Measurements from ENCODE around the gene NR5A2.

The NR5A2 gene

DNA sequence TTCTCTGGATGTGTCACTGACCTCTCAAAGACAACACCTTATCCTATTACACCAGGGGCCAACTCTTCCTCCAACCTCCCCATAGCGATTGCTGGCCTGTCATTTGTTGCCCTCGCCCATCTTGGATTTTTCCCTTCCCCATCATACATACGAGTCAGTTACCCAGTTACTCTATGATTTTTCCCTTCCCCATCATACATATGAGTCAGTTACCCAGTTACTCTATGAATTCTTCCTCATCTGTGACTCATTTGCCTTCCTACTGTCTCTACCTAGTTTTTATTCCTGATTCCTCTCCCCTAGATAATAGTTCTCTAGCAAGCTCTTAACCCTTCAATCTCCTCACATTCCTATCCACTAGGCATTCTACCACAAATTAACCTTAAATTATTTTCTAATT is 178.8 kb downstream of the NR5A2 start:
- DNase-seq (ENCODE audit: low read depth), result no peak

DNA sequence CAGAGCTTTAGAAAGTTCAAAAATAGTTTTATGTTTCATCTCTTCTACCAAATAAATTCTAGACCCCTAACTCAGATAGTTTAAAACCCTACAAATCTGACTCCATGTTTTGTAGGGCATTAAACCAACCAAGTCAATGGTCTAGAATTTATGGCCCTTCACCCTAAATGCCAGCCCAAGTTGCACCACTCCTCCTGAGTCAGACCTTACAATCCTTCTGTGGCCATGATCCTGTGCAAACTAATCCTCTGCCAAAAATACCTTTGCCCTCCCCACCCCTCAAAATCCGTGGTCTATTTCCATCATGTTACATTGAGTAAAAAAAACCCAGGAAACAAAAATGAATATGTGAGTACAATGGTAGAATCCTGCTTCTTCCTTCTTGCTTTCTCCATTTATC is 179.3 kb downstream of the NR5A2 start:
- DNase-seq (ENCODE audit: low read depth), result no peak

DNA sequence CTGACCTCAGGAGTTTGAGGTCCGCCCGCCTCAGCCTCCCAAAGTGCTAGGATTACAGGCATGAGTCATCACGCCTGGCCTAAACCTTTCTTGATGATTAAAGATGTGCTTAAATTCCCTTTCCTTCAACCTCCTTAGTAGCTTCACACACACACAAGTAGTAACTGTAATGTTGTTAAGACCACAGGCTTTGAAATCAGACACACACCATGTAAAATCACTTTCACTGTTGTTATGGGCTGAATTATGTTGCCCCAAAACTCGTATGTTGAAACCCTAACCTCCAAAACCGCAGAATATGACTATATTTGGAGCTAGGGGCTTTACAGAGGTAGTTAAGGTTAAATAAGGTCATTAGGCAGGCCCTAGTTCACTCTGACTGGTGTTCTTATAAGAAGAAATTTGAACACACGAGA is 180.2 kb downstream of the NR5A2 start:
- no peak for DNase-seq (ENCODE audit: low read depth)

DNA sequence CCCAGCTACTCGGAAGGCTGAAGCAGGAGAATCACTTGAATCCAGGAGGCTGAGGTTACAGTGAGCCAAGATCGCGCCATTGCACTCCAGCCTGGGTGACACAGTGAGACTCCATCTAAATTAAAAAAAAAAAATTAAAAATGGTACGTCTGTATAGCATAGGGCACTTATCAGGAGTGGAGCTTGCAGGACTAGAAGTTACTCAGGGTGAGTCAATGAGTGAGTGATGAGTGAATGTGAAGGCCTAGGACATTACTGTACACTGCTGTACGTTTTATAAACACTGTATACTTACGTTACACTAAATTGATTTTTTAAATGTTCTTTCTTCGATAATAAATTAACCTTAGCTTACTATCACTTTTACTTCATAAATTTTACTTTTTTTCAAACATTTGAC is 183.6 kb downstream of the NR5A2 start:
- no peak for DNase-seq (ENCODE audit: low read depth)

DNA sequence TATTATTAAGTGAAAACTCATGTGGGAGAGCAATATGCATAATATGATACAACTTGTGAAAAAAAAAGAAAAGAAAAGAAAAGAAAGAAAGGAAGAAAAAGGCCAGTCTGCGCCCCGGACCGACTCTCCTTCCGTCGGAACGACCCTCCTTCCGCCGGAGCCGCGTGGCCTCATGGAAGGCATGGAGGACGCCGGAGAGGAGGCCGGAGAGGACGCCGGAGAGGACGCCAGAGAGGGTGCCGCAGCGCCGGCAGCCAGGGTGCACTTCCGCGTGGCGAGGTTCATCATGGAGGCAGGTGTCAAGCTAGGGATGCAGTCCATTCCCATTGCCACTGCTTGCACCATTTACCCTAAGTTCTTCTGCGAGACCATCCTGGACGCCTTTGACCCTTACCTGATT is 185.9 kb downstream of the NR5A2 start:
- no peak for DNase-seq (ENCODE audit: low read depth)

DNA sequence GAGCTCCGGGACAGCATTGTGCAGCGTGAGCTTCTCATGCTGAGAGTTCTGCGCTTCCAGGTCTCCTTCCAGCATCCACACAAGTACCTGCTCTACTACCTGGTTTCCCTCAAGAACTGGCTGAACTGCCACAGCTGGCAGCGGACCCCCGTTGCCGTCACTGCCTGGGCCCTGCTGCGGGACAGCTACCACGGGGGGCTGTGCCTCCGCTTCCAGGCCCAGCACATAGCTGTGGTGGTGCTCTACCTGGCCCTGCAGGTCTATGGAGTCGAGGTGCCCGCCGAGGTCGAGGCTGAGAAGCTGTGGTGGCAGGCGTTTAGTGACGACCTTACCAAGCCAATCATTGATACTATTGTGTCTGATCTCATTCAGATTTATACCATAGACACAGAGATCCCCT is 186.4 kb downstream of the NR5A2 start:
- no peak for DNase-seq (ENCODE audit: low read depth)

DNA sequence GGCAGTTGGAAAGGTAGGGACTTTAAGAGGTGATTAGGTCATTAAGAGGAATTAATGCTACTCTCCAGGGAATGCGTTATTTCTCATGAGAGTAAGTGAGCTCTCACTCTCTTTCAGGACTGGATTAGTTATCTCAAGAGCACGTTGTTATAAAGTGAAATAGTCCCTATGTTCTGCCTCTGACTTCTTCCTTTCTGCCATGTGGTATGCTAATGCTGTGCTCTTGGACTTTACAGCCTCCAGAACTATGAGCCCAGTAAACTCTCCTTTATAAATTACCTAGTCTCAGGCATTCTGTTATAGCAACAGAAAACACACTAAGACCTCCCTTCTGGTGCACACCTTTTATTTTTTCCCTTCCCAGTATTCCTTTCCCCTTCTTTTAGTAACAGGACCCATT is 187.8 kb downstream of the NR5A2 start:
- no peak for DNase-seq (ENCODE audit: low read depth)

DNA sequence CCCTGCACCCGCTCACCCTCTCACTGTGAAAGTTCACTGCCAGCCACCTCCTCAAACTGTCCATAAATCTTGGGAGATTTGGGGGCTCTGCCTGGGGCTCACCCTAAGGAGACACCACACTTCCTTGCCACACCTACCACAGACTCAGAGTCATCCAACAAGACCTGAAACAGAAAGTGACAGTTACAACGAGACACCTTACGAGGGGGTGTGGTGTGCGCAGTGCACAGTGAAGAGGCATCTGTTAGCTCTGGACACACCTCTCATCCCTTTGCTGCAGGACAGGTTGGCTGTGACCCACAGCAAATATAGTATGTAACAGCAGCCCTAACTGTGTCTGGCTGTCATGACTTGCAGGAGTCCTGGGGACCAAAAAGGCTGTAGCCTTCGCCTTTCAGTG is 190.2 kb downstream of the NR5A2 start:
- no peak for DNase-seq (ENCODE audit: low read depth)

DNA sequence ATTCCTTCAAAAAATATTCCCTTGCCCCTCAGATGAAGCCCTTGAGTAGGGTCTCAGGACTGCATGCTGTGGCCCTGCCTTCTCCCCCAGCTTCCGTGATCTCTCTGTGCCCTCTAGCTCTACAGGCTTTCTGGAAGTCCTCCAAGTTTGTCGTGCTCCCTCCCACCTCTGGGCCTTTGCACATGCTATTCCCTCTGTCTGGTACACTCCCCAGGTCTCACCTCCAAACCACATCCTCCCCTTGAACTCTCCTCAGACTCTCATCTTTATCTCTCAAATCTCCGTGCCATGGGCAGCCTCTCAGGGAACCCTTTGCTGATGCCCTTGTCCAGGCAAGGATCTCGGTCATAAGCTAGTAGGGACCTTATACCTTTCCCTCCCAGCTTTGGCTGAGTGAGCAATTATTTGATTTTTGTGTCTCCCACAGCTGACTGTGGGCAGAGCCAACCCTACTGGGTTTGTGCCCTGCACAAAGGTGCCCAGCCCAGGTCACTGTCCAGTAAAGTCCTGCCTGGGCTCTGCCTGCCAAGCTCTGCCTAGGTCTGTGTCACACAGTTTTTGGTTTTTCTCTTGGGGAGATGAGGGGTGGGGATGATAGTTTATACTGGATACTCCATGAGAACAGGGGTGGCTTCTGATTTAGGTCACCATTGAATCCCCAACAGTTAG is 194.2 kb downstream of the NR5A2 start:
- DNase-seq (ENCODE audit: low read depth), result no peak

DNA sequence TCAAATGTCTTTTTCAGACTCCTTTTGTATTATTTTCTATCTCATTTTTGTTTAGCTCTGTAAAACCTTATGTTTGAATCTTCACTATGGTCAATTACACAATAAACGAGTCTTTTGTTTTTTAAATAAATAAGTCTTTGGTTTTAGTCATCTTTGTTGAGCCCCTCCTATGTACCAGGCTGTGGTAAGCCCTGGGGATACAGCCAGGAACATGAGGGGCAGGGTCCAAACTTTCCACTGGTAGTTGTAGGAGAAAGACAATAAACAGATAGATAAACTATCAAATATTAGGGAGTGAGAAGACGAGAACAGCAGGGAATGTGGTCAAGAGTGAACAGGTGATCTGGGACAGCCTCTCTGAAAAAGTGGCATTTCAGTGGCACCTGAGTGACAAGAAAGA is 195.7 kb downstream of the NR5A2 start:
- no peak for DNase-seq (ENCODE audit: low read depth)

DNA sequence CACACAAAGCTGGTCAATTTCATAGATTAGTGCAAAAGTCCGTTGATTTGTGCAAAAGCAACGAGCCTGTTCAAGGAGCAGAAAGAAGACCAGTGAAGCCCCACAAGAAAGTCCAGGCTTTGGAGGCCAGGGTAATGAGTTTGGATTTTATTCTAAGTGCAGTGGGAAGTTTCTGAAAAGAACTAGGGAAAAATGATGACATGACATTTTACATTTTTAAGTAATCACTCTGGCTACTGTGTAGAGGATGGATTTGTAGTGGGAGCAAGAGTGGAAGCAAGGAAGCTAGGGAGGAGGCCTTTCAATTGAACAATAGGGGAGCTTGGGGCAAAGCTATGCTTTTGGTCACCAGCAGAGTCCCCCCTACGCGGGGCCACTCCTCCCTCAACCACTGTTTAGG is 196.1 kb downstream of the NR5A2 start:
- DNase-seq (ENCODE audit: low read depth), result no peak

DNA sequence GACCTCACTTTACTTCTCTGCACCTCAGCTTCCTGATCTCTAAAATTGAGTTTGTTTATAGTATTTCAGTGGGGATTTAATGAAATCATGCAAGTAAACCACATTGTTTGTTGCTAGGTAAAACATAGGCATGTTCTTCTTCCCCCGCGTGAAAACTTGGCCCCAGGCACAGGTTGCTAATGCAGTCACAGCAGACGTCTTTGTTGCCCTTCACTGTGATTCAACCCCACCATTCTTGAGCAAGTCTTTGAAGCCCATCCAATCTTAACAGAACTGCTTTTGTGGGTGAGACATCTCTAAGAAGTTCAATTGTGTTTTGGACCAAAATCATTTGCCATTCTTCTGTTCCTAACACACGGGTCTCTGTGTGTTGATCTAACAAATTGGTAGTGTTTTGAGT is 196.8 kb downstream of the NR5A2 start:
- DNase-seq (ENCODE audit: low read depth), result no peak

DNA sequence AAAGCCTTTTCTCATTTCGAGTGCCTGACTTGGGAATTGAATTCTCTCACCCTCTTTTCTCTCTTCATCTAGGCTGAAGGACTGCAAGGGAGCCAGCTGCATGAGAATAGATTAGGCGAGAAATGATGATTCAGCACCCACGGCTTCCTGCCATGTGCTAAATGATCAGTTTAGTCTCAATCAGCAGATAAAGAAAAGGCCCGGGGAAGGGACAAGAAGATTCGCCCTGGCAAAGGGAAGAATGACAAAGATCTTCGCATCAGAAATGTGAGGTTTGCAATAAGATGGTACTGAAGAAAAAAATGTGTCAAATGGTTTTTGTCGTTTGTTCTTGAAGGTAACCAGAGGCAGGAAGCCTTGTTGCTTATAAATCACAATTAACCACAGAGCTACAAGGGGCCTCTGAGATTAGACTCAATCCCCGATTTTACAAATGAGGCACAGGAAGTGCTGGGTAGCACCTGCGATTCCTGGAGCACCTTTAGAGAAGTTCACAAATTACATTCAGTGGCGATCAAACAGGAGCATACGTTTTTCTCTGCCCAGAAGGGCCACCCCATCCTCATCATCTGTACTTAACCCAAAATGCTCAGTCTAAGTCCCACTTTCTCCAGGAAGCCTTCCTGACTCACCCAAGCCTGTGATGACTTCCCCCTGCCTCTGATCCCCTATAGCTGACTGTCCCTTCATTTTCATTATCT is 198.9 kb downstream of the NR5A2 start:
- DNase-seq (ENCODE audit: low read depth), result peak; percentile 26

DNA sequence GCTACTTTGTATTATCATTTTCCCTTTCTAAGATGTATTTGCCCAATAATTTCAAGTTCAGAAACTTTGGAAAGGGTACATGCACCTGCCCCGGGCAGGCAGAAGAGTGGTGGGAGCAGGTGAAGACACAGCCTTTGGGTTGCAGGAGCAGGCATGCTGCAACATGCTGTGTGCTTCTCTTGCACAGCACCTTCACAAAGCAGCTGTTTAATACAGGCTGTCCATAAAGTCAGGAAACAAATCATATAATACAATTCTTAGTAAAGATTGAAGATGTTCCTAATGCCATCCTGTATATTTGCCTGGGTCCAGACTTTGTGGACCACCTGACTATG is 199.4 kb downstream of the NR5A2 start:
- no peak for DNase-seq (ENCODE audit: low read depth)
